ENCODE measurements around the gene SCN2B. TPM values are rescaled to one million over a fixed set of nuclear protein-coding genes. Genes with fewer than 3 reads are reported as not detected.

The SCN2B gene
- polyA plus RNA-seq, 1 of the 3 experiments (the other 2 are of a cell fraction), result 0.05 TPM

DNA sequence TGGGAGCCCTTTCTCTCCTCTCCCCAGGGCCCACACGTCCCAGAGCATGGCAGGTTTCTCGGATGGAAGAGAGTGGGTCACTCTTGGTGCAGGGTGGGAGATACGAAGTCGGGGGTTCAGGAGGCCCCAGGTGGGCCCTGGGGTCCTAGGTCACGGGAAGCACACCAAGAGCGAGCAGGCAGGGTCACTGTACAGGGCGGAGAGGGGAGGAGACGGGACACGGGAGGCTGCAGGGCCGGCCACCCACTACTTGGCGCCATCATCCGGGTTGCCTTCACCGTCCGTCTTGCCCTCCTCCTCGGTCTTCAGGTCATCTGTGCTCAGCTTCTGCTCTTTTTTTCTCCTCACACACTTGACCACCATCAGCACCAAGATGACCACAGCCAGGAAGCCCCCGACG lies 9.8 kb downstream of the SCN2B start:
- ChIA-PET CTCF (interaction anchor here (1.3 kb wide), 2 partner anchors 10 to 181 kb away, joined by 3 to 6 read pairs; no protein-coding TSS in a partner anchor), POLR2A (no interaction called here)
- Histone ChIP-seq H3K9me2 (no peaks in the 10 kb centered on the region), H3F3A (replicated peaks; ENCODE audit: insufficient read depth) (no peaks in the 10 kb centered on the region), H3K27ac (ENCODE audit: low read depth in 2 of 2, low read length in 1 of 2) (no peak overlapping the region), H4K20me1 (ENCODE audit: insufficient read depth) (no peaks in the 10 kb centered on the region), H3K79me2 (ENCODE audit: insufficient read depth) (no peaks in the 10 kb centered on the region), H3K9me3 (no peaks in the 10 kb centered on the region), H3K9ac (no peak overlapping the region), H2AFZ (ENCODE audit: low read depth) (no peak overlapping the region), H3K36me3 (replicated peaks in 1 of 2; ENCODE audit: control insufficient read depth in 1 of 2, insufficient read depth in 2 of 2, low read length in 1 of 2) (no peaks in the 10 kb centered on the region), H3K27me3 (ENCODE audit: insufficient read depth) (peaks cover 37% of the 10 kb centered on the region), H3K4me1 (ENCODE audit: control insufficient read depth in 1 of 2, insufficient read depth in 2 of 2, low read depth in 1 of 2, low read length in 1 of 2) (peaks cover 0 to 2% of the 10 kb centered on the region in 2 experiments; a peak in 1 of 4 replicates), H3K4me3 (ENCODE audit: low read depth in 2 of 2, low read length in 1 of 2) (no peak overlapping the region), H3K4me2 (no peak overlapping the region)
- no peak for DNase-seq
- 67% methylated on average over 6 of the region's 17 CpGs for WGBS (ENCODE audit: low lambda C conversion rate)
- TF ChIP-seq FOXJ3 (CRISPR knock-in tag; IDR thresholded peaks at IDR 0.05) (no peak), EP300 (IDR thresholded peaks at IDR 0.05; ENCODE audit: borderline replicate concordance in 1 of 2, low read depth in 1 of 2, low read length in 1 of 2) (no peak), SMC3 (IDR thresholded peaks at IDR 0.05; ENCODE audit: low read depth, low read length) (no peak), TCF12 (IDR thresholded peaks at IDR 0.05) (no peak), NFIC (IDR thresholded peaks at IDR 0.05; ENCODE audit: borderline replicate concordance) (no peak), RCOR1 (IDR thresholded peaks at IDR 0.05; ENCODE audit: low read length) (no peak)

DNA sequence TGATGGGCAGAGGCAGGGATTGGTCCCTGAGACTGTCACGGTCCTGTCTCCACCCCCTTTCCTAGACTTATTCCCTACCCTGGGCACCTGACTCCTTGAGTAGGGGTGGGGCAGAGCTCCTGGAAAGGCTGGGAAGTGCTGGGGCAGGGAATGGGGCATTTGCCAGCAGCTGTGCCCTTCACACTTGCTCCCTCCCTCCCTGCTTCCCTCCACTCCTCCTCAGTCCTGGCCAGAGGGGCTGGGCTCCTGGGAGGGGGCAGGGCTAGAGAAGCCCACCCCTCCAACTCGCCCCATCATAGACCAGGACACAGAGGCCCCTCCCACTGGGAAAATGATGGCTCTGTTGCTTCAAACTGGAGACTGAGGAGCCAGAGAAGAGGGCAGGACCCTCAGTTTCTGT lies 11.6 kb downstream of the SCN2B start:
- Histone ChIP-seq H3K9me3 (no peaks in the 10 kb centered on the region), H3K9me2 (no peaks in the 10 kb centered on the region), H3K4me1 (ENCODE audit: control insufficient read depth in 1 of 2, insufficient read depth in 2 of 2, low read depth in 1 of 2, low read length in 1 of 2) (no peaks in the 10 kb centered on the region), H3K9ac (no peak overlapping the region), H3K79me2 (ENCODE audit: insufficient read depth) (no peaks in the 10 kb centered on the region), H4K20me1 (ENCODE audit: insufficient read depth) (no peaks in the 10 kb centered on the region), H3K4me3 (ENCODE audit: low read depth in 2 of 2, low read length in 1 of 2) (no peak overlapping the region), H3K4me2 (no peak overlapping the region), H3K36me3 (replicated peaks in 1 of 2; ENCODE audit: control insufficient read depth in 1 of 2, insufficient read depth in 2 of 2, low read length in 1 of 2) (no peaks in the 10 kb centered on the region), H3F3A (replicated peaks; ENCODE audit: insufficient read depth) (no peaks in the 10 kb centered on the region), H2AFZ (ENCODE audit: low read depth) (no peak overlapping the region), H3K27ac (ENCODE audit: low read depth in 2 of 2, low read length in 1 of 2) (no peak overlapping the region), H3K27me3 (ENCODE audit: insufficient read depth) (peaks cover 38% of the 10 kb centered on the region)
- WGBS (ENCODE audit: low lambda C conversion rate), result 50% methylated on average over 1 of the region's 2 CpGs
- POLR2A ChIA-PET, result no interaction called here
- no peak for DNase-seq
- CTCF ChIA-PET, result interaction anchor here (0.7 kb wide), 1 partner anchor 536 kb away, joined by 3 read pairs; no protein-coding TSS in a partner anchor
- no peak for TF ChIP-seq EP300 (IDR thresholded peaks at IDR 0.05; ENCODE audit: borderline replicate concordance in 1 of 2, low read depth in 1 of 2, low read length in 1 of 2)
- TF ChIP-seq, protein P1, sequence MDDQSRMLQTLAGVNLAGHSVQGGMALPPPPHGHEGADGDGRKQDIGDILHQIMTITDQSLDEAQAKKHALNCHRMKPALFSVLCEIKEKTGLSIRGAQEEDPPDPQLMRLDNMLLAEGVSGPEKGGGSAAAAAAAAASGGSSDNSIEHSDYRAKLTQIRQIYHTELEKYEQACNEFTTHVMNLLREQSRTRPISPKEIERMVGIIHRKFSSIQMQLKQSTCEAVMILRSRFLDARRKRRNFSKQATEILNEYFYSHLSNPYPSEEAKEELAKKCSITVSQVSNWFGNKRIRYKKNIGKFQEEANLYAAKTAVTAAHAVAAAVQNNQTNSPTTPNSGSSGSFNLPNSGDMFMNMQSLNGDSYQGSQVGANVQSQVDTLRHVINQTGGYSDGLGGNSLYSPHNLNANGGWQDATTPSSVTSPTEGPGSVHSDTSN (IDR thresholded peaks at IDR 0.05), result no peak
- no peak for TF ChIP-seq RCOR1 (IDR thresholded peaks at IDR 0.05; ENCODE audit: low read length)
- TF ChIP-seq, protein P2, sequence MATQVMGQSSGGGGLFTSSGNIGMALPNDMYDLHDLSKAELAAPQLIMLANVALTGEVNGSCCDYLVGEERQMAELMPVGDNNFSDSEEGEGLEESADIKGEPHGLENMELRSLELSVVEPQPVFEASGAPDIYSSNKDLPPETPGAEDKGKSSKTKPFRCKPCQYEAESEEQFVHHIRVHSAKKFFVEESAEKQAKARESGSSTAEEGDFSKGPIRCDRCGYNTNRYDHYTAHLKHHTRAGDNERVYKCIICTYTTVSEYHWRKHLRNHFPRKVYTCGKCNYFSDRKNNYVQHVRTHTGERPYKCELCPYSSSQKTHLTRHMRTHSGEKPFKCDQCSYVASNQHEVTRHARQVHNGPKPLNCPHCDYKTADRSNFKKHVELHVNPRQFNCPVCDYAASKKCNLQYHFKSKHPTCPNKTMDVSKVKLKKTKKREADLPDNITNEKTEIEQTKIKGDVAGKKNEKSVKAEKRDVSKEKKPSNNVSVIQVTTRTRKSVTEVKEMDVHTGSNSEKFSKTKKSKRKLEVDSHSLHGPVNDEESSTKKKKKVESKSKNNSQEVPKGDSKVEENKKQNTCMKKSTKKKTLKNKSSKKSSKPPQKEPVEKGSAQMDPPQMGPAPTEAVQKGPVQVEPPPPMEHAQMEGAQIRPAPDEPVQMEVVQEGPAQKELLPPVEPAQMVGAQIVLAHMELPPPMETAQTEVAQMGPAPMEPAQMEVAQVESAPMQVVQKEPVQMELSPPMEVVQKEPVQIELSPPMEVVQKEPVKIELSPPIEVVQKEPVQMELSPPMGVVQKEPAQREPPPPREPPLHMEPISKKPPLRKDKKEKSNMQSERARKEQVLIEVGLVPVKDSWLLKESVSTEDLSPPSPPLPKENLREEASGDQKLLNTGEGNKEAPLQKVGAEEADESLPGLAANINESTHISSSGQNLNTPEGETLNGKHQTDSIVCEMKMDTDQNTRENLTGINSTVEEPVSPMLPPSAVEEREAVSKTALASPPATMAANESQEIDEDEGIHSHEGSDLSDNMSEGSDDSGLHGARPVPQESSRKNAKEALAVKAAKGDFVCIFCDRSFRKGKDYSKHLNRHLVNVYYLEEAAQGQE (IDR thresholded peaks at IDR 0.05; ENCODE audit: low read depth, low read length), result no peak
- TF ChIP-seq, protein P3, sequence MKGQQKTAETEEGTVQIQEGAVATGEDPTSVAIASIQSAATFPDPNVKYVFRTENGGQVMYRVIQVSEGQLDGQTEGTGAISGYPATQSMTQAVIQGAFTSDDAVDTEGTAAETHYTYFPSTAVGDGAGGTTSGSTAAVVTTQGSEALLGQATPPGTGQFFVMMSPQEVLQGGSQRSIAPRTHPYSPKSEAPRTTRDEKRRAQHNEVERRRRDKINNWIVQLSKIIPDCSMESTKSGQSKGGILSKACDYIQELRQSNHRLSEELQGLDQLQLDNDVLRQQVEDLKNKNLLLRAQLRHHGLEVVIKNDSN (IDR thresholded peaks at IDR 0.05; ENCODE audit: borderline replicate concordance, low read depth), result no peak
- no peak for TF ChIP-seq TAF1 (IDR thresholded peaks at IDR 0.05; ENCODE audit: borderline replicate concordance, low read depth, low read length)
- no peak for TF ChIP-seq SMC3 (IDR thresholded peaks at IDR 0.05; ENCODE audit: low read depth, low read length)
- TF ChIP-seq POLR2AphosphoS5 (IDR thresholded peaks at IDR 0.05; ENCODE audit: low read depth, low read length), result no peak
- no peak for TF ChIP-seq CHD2 (IDR thresholded peaks at IDR 0.05; ENCODE audit: low read length, partially characterized antibody)
- TF ChIP-seq EZH2phosphoT487 (IDR thresholded peaks at IDR 0.05; ENCODE audit: borderline replicate concordance, low read depth), result no peak
- no peak for TF ChIP-seq NRF1 (IDR thresholded peaks at IDR 0.05; ENCODE audit: low read depth, low read length)

Measured in SK-N-SH (cell line).